ENCODE data around the gene EEA1. TPM values are rescaled to one million over a fixed set of nuclear protein-coding genes. Genes with fewer than 3 reads are reported as not detected.

Gene EEA1
- total and polyA plus RNA-seq, 10 of the 15 experiments (the other 5 are each of a cell fraction or from before 2014, with no cell fraction given) = 5.5 to 40.3 (median 13.5) TPM

- Histone ChIP-seq H3K4me3 (no peak overlapping the region), H3K4me2 (ENCODE audit: control insufficient read depth, insufficient read depth) (no peak overlapping the region), H3K4me1 (ENCODE audit: control insufficient read depth, insufficient read depth, low read length) (no peaks in the 10 kb centered on the region), H3K9me3 (replicated peaks; ENCODE audit: control insufficient read depth, insufficient read depth, low read length) (no peaks in the 10 kb centered on the region; the same call in 2 of the 3 replicates), H3K79me2 (ENCODE audit: control insufficient read depth, insufficient read depth, low read length) (no peaks in the 10 kb centered on the region), H3K36me3 (ENCODE audit: control insufficient read depth in 2 of 2, insufficient read depth in 2 of 2, low read length in 1 of 2) (no peaks in the 10 kb centered on the region), H4K20me1 (ENCODE audit: control insufficient read depth, insufficient read depth) (no peaks in the 10 kb centered on the region), H3K9ac (ENCODE audit: control insufficient read depth, insufficient read depth, low read length) (no peak overlapping the region), H3K27me3 (replicated peaks in 1 of 2; ENCODE audit: control insufficient read depth in 2 of 2, insufficient read depth in 2 of 2, low read length in 1 of 2) (no peaks in the 10 kb centered on the region), H3K27ac (ENCODE audit: control insufficient read depth, insufficient read depth) (no peak overlapping the region), H2AFZ (ENCODE audit: control insufficient read depth, low read depth, low read length) (no peak overlapping the region)
- POLR2A ChIA-PET = no interaction called here
- ATAC-seq (no peak), FAIRE-seq (no peak), DNase-seq (ENCODE audit: low read depth, low spot score) (no peak)
- 0% methylated on average over 1 of the region's 1 CpG for WGBS (ENCODE audit: insufficient coverage, insufficient replicate concordance, low lambda C conversion rate, missing lambda C conversion rate)
- no TSS peak for BruUV-seq (replicated peaks)
- in situ Hi-C loops (cut with MboI) = no loop called here
- CTCF ChIA-PET = no interaction called here
- RAD21 ChIA-PET (ENCODE audit: unreplicated experiment) = no interaction called here
- SMC1A ChIA-PET (ENCODE audit: uncharacterized antibody, unreplicated experiment) = no interaction called here
- intact Hi-C loops (cut with micrococcal nuclease; ENCODE audit: unreplicated experiment) = no loop called here
- no peak for TF ChIP-seq ZNF384 (IDR thresholded peaks at IDR 0.05; ENCODE audit: borderline replicate concordance, low read depth, low read length)
- no peak for TF ChIP-seq ZZZ3 (IDR thresholded peaks at IDR 0.05; ENCODE audit: control insufficient read depth, insufficient read length, low read depth)
- TF ChIP-seq WRNIP1 (IDR thresholded peaks at IDR 0.05; ENCODE audit: borderline replicate concordance, low read depth, low read length) = no peak
- no peak for TF ChIP-seq HDAC6 (IDR thresholded peaks at IDR 0.05; ENCODE audit: unreplicated experiment)
- TF ChIP-seq BHLHE40 (IDR thresholded peaks at IDR 0.05; ENCODE audit: borderline replicate concordance in 1 of 2, low read depth in 2 of 2, low read length in 1 of 2) = no peak
- TF ChIP-seq, protein P1, sequence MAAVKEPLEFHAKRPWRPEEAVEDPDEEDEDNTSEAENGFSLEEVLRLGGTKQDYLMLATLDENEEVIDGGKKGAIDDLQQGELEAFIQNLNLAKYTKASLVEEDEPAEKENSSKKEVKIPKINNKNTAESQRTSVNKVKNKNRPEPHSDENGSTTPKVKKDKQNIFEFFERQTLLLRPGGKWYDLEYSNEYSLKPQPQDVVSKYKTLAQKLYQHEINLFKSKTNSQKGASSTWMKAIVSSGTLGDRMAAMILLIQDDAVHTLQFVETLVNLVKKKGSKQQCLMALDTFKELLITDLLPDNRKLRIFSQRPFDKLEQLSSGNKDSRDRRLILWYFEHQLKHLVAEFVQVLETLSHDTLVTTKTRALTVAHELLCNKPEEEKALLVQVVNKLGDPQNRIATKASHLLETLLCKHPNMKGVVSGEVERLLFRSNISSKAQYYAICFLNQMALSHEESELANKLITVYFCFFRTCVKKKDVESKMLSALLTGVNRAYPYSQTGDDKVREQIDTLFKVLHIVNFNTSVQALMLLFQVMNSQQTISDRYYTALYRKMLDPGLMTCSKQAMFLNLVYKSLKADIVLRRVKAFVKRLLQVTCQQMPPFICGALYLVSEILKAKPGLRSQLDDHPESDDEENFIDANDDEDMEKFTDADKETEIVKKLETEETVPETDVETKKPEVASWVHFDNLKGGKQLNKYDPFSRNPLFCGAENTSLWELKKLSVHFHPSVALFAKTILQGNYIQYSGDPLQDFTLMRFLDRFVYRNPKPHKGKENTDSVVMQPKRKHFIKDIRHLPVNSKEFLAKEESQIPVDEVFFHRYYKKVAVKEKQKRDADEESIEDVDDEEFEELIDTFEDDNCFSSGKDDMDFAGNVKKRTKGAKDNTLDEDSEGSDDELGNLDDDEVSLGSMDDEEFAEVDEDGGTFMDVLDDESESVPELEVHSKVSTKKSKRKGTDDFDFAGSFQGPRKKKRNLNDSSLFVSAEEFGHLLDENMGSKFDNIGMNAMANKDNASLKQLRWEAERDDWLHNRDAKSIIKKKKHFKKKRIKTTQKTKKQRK (IDR thresholded peaks at IDR 0.05; ENCODE audit: low read depth, low read length) = no peak
- TF ChIP-seq ATF7 (IDR thresholded peaks at IDR 0.05; ENCODE audit: low read depth) = no peak
- TF ChIP-seq NFIC (IDR thresholded peaks at IDR 0.05; ENCODE audit: low read depth, low read length) = no peak
- no peak for TF ChIP-seq HCFC1 (IDR thresholded peaks at IDR 0.05; ENCODE audit: low read length)
- TF ChIP-seq, protein P2, sequence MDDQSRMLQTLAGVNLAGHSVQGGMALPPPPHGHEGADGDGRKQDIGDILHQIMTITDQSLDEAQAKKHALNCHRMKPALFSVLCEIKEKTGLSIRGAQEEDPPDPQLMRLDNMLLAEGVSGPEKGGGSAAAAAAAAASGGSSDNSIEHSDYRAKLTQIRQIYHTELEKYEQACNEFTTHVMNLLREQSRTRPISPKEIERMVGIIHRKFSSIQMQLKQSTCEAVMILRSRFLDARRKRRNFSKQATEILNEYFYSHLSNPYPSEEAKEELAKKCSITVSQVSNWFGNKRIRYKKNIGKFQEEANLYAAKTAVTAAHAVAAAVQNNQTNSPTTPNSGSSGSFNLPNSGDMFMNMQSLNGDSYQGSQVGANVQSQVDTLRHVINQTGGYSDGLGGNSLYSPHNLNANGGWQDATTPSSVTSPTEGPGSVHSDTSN (IDR thresholded peaks at IDR 0.05; ENCODE audit: insufficient replicate concordance, low read depth, low read length) = no peak
- TF ChIP-seq MEF2A (IDR thresholded peaks at IDR 0.05; ENCODE audit: insufficient read depth, low read depth, low read length) = no peak
- no peak for TF ChIP-seq KLF5 (IDR thresholded peaks at IDR 0.05; ENCODE audit: partially characterized antibody)
- TF ChIP-seq CBX3 (IDR thresholded peaks at IDR 0.05; ENCODE audit: borderline replicate concordance, low read depth) = no peak
- TF ChIP-seq MYB (IDR thresholded peaks at IDR 0.05; ENCODE audit: borderline replicate concordance, low read depth, low read length) = no peak
These were observed 181.9 kb downstream of the EEA1 start for GRCh38 chr12:92747151-92747550.
